Ecto neural progenitor cell (in vitro differentiated cells): ENCODE data around the gene GYS2.
"Not testable (repeated sequence)": the region's sequence is repeated elsewhere in the genome, so short reads cannot be mapped to it uniquely, and the experiment has no call there.

Experiments
- DNase-seq: peaks from one replicate; pipeline ENCODE4 v3.0.0-alpha.2; 2018; ENCODE audit warnings: low spot score

The GYS2 gene

GRCh38 chr12:21602774-21603173 is 1.9 kb downstream of the GYS2 start:
- DNase-seq: no peak

- no peak for DNase-seq
Measured at GRCh38 chr12:21600196-21600595, 4.5 kb downstream of the GYS2 start.

GRCh38 chr12:21599143-21599999 is 5.3 kb downstream of the GYS2 start:
- no peak for DNase-seq

GRCh38 chr12:21598651-21599050 is 6.0 kb downstream of the GYS2 start:
- DNase-seq: no peak

- not testable (repeated sequence) for DNase-seq
Measured at GRCh38 chr12:21595356-21595755, 9.3 kb downstream of the GYS2 start.

- no peak for DNase-seq
Measured at GRCh38 chr12:21585485-21585884, 19.2 kb downstream of the GYS2 start.

- DNase-seq: not testable (repeated sequence)
Measured at GRCh38 chr12:21584403-21585182, 20.1 kb downstream of the GYS2 start.

- DNase-seq: no peak
Measured at GRCh38 chr12:21583587-21583986, 21.1 kb downstream of the GYS2 start.

- no peak for DNase-seq
Measured at GRCh38 chr12:21580748-21581516, 23.7 kb downstream of the GYS2 start.

- no peak for DNase-seq
Measured at GRCh38 chr12:21577516-21577915, 27.1 kb downstream of the GYS2 start.

- no peak for DNase-seq
Measured at GRCh38 chr12:21576431-21576830, 28.2 kb downstream of the GYS2 start.

GRCh38 chr12:21573733-21574358 is 30.8 kb downstream of the GYS2 start:
- no peak for DNase-seq

- DNase-seq: no peak
Measured at GRCh38 chr12:21571046-21571445, 33.6 kb downstream of the GYS2 start.

GRCh38 chr12:21568115-21568514 is 36.5 kb downstream of the GYS2 start:
- no peak for DNase-seq

- DNase-seq: no peak
Measured at GRCh38 chr12:21566907-21567394, 37.7 kb downstream of the GYS2 start.

GRCh38 chr12:21566223-21566906 is 38.3 kb downstream of the GYS2 start:
- DNase-seq: no peak

GRCh38 chr12:21562859-21563258 is 41.8 kb downstream of the GYS2 start:
- no peak for DNase-seq

GRCh38 chr12:21561158-21561557 is 43.5 kb downstream of the GYS2 start:
- DNase-seq: no peak

GRCh38 chr12:21559855-21560569 is 44.6 kb downstream of the GYS2 start:
- no peak for DNase-seq

- DNase-seq: no peak
Measured at GRCh38 chr12:21558100-21558679, 46.5 kb downstream of the GYS2 start.
